ENCODE results near the gene PGD. TPM values are rescaled to one million over a fixed set of nuclear protein-coding genes. Genes with fewer than 3 reads are reported as not detected.

The PGD gene
- total and polyA plus RNA-seq, 7 donors: 30.6 to 115 (median 44.2) TPM

DNA sequence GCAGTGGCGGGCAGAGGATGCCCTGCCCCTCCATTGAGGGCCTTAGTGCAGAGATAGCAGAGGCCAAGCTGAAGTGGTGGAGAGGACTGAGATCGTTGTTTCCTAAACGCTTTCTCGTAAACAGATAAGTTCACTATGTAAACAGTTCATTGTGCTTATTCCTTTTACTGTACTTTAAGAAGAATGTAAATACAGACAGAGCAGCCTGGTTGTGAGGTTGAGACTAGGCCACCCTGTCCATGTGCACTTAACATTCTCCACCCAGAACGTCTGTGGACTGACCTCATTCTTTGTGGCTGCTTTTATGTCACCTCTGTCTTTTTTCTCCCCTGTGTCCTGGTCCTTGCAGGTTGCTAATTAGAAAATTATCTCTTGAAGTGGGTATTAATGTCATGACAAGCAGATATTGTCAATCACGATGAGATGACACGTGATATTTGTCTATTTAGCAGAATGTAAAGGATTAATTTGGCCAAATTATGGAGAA, 39.9 kb downstream of the PGD start:
- H3K27me3 ChIP-seq: no peaks in the 10 kb centered on the region
- intact Hi-C loops (cut with DNase I): no loop called here
- H3K4me1 ChIP-seq: no peaks in the 10 kb centered on the region
- TF ChIP-seq, protein P1, sequence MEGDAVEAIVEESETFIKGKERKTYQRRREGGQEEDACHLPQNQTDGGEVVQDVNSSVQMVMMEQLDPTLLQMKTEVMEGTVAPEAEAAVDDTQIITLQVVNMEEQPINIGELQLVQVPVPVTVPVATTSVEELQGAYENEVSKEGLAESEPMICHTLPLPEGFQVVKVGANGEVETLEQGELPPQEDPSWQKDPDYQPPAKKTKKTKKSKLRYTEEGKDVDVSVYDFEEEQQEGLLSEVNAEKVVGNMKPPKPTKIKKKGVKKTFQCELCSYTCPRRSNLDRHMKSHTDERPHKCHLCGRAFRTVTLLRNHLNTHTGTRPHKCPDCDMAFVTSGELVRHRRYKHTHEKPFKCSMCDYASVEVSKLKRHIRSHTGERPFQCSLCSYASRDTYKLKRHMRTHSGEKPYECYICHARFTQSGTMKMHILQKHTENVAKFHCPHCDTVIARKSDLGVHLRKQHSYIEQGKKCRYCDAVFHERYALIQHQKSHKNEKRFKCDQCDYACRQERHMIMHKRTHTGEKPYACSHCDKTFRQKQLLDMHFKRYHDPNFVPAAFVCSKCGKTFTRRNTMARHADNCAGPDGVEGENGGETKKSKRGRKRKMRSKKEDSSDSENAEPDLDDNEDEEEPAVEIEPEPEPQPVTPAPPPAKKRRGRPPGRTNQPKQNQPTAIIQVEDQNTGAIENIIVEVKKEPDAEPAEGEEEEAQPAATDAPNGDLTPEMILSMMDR (IDR thresholded peaks at IDR 0.05): no peak
- no peak for TF ChIP-seq EP300 (IDR thresholded peaks at IDR 0.05)
- no peak for TF ChIP-seq POLR2A (IDR thresholded peaks at IDR 0.05)
- TF ChIP-seq POLR2AphosphoS5 (IDR thresholded peaks at IDR 0.05): no peak
- no peak for DNase-seq
- 45 to 62% methylated on average over 7 of the region's 7 CpGs for WGBS, 2 donors
- H3K4me3 ChIP-seq: no peak overlapping the region
- no peaks in the 10 kb centered on the region for H3K9me3 ChIP-seq
- H3K36me3 ChIP-seq: peaks cover 0 to 6% (median 0%) of the 10 kb centered on the region in 4 donors
- H3K27ac ChIP-seq: no peak overlapping the region

DNA sequence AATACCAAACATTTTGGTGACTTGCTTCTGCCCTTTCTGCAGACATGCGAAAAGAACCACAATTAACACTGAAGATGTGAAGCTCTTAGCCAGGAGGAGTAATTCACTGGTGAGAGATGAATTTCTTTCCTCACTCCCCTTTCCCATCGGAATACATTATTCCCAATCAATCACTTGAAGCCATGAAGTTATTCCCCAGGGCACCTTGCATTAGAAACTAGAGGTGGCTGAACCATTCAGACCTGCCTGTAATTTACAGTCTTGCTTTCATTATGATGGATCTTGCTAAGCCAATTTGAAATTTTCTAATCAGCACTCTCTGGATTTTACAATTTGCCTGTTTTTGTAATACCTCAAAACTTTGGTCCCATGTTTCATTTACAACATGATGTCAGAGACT, 41.4 kb downstream of the PGD start:
- H3K9me3 ChIP-seq: no peaks in the 10 kb centered on the region
- no peak overlapping the region for H3K27ac ChIP-seq
- peaks cover 0 to under 1% (median 0%) of the 10 kb centered on the region in 4 donors for H3K36me3 ChIP-seq
- no peaks in the 10 kb centered on the region for H3K27me3 ChIP-seq
- 98% methylated on average over 2 of the region's 2 CpGs for WGBS, 2 donors
- no peak for DNase-seq
- no peak overlapping the region for H3K4me3 ChIP-seq
- intact Hi-C loops (cut with DNase I): no loop called here
- TF ChIP-seq EP300 (IDR thresholded peaks at IDR 0.05) (no peak), POLR2AphosphoS5 (IDR thresholded peaks at IDR 0.05) (no peak), POLR2A (IDR thresholded peaks at IDR 0.05) (no peak)
- TF ChIP-seq, protein P1 (IDR thresholded peaks at IDR 0.05): no peak
- no peaks in the 10 kb centered on the region for H3K4me1 ChIP-seq

DNA sequence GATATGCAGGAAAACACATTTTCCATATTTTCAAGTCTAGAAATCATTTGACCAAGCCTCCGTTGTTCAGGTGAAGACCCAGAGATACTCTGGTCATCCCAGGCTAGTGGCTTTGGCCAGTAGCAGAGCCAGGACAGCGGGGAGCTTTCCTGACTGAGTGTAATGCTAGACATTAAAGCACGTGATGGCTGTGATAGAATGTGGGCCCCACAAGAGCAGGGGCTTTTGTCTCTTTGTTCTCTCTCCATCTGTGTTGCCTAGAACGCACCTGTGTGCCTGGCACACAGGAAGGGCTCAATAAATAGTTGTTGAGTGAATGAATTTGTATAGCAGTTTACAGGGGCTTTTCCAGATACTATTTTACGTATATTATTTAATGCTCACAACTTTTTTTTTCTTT, 41.9 kb downstream of the PGD start:
- no peak for DNase-seq
- TF ChIP-seq, protein P1 (IDR thresholded peaks at IDR 0.05): no peak
- no peak for TF ChIP-seq POLR2AphosphoS5 (IDR thresholded peaks at IDR 0.05)
- no peak for TF ChIP-seq EP300 (IDR thresholded peaks at IDR 0.05)
- no peak for TF ChIP-seq POLR2A (IDR thresholded peaks at IDR 0.05)
- H3K27me3 ChIP-seq: no peaks in the 10 kb centered on the region
- H3K4me3 ChIP-seq: no peak overlapping the region
- no peak overlapping the region for H3K27ac ChIP-seq
- H3K36me3 ChIP-seq: no peaks in the 10 kb centered on the region
- intact Hi-C loops (cut with DNase I): no loop called here
- H3K4me1 ChIP-seq: no peaks in the 10 kb centered on the region
- 94 to 96% methylated on average over 5 of the region's 5 CpGs for WGBS, 2 donors
- H3K9me3 ChIP-seq: no peaks in the 10 kb centered on the region

DNA sequence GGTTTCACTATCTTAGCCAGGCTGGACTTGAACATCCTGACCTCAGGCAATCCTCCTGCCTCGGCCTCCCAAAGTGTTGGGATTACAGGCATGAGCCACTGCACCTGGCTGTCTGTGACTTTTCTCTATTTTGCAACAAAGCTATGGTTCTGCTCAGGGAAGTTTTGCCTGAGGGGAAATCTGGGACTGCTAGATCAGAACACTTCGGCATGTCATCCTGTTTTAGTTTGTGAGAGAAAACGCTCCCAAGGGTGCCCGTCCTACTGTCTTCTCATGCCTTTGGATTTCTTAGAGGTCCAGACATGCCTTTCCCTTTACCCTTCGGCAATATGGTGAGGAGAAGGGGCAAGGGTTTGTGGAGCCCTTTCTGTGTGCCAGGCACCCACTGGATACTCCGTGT, 45.4 kb downstream of the PGD start:
- no peak for DNase-seq
- WGBS, 2 donors: 97 to 98% methylated on average over 6 of the region's 6 CpGs
- intact Hi-C loops (cut with DNase I): no loop called here
- Histone ChIP-seq H3K4me3 (no peak overlapping the region), H3K27ac (no peak overlapping the region), H3K4me1 (no peaks in the 10 kb centered on the region), H3K27me3 (peaks cover 0 to 7% (median 6%) of the 10 kb centered on the region in 3 donors), H3K36me3 (no peaks in the 10 kb centered on the region), H3K9me3 (no peaks in the 10 kb centered on the region)
- TF ChIP-seq EP300 (IDR thresholded peaks at IDR 0.05) (no peak), POLR2AphosphoS5 (IDR thresholded peaks at IDR 0.05) (no peak), POLR2A (IDR thresholded peaks at IDR 0.05) (no peak)
- TF ChIP-seq, protein P1 (IDR thresholded peaks at IDR 0.05): no peak

DNA sequence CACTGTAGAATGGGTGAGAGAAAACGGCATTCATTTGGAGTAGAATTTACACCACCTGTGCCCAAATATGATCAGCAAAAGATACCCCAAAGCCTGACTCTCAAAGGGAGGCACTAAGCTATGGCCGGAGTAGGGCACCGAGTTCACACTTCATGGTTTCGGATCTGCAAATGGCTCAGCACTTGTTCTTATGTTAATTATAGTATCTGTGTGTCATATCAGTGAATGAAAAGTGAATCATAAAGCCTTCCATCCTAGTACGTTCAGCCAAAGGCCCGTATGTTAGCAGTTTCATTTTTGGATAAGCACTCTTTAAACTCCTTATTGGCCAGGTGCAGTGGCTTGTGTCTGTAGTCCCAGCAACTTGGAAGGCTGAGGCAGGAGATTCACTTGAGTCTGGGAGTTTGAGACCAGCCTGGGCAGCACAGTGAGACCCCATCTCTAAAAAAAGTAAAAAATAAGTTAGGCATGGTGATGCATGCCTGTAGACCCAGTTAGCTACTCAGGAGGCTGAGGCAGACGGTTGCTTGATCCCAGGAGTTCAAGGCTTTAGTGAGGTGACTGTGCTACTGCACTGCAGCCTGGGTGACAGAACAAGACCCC, 46.0 kb downstream of the PGD start:
- intact Hi-C loops (cut with DNase I): no loop called here
- no peak overlapping the region for H3K27ac ChIP-seq
- TF ChIP-seq, protein P1 (IDR thresholded peaks at IDR 0.05): no peak
- no peak for TF ChIP-seq EP300 (IDR thresholded peaks at IDR 0.05)
- TF ChIP-seq POLR2A (IDR thresholded peaks at IDR 0.05): no peak
- no peak for TF ChIP-seq POLR2AphosphoS5 (IDR thresholded peaks at IDR 0.05)
- no peak for DNase-seq
- H3K4me3 ChIP-seq: no peak overlapping the region
- no peaks in the 10 kb centered on the region for H3K36me3 ChIP-seq
- H3K4me1 ChIP-seq: no peaks in the 10 kb centered on the region
- 90 to 91% methylated on average over 7 of the region's 7 CpGs for WGBS, 2 donors
- H3K9me3 ChIP-seq: no peaks in the 10 kb centered on the region
- H3K27me3 ChIP-seq: peaks cover 0 to 14% (median 8%) of the 10 kb centered on the region in 3 donors

Data from sigmoid colon (tissue), 7 donors.